WTC11 (cell line): ENCODE measurements around the gene RHOA. TPM values are rescaled to one million over a fixed set of nuclear protein-coding genes. Genes with fewer than 3 reads are reported as not detected.

Experiments
- AFF4 ChIP-seq: sonication (generic); formaldehyde crosslinking; IDR thresholded peaks from 2 replicates; pipeline ENCODE4 v1.8.1; 2023; ENCODE audit warnings: mild to moderate bottlenecking, missing genetic modification reagents, borderline replicate concordance
- AR ChIP-seq: fragments of 250-450 bp; sonication (Bioruptor Pico); IDR thresholded peaks from 2 replicates; pipeline ENCODE4 v1.9.0; 2021; ENCODE audit warnings: mild to moderate bottlenecking
- ATF1 ChIP-seq: sonication (generic); formaldehyde crosslinking; IDR thresholded peaks from 2 replicates; pipeline ENCODE4 v1.8.1; 2023; ENCODE audit warnings: mild to moderate bottlenecking, moderate library complexity, missing genetic modification reagents
- ATF3 ChIP-seq: sonication (generic); formaldehyde crosslinking; conservative IDR thresholded peaks from 2 replicates; pipeline ENCODE4 v1.8.1; 2022; ENCODE audit warnings: mild to moderate bottlenecking, missing genetic modification reagents
- E2F5 ChIP-seq: sonication (generic); formaldehyde crosslinking; IDR thresholded peaks from 2 replicates; pipeline ENCODE4 v1.8.1; 2022; ENCODE audit warnings: mild to moderate bottlenecking, moderate library complexity, missing genetic modification reagents
- ERG ChIP-seq: fragments of 250-450 bp; sonication (Bioruptor Pico); IDR thresholded peaks from 2 replicates; pipeline ENCODE4 v1.8.0; 2021; ENCODE audit warnings: mild to moderate bottlenecking
- ETV6 ChIP-seq: sonication (generic); formaldehyde crosslinking; IDR thresholded peaks from 2 replicates; pipeline ENCODE4 v1.8.1; 2022; ENCODE audit warnings: mild to moderate bottlenecking, missing genetic modification reagents
- FOXK1 ChIP-seq: sonication (generic); formaldehyde crosslinking; IDR thresholded peaks from 2 replicates; pipeline ENCODE4 v1.8.0; 2022; ENCODE audit warnings: mild to moderate bottlenecking, moderate library complexity, missing genetic modification reagents
- FOXP4 ChIP-seq: sonication (generic); formaldehyde crosslinking; IDR thresholded peaks from 2 replicates; pipeline ENCODE4 v1.8.0; 2022; ENCODE audit warnings: mild to moderate bottlenecking, missing genetic modification reagents
- GABPB1 ChIP-seq: sonication (generic); formaldehyde crosslinking; IDR thresholded peaks from 2 replicates; pipeline ENCODE4 v1.8.1; 2023; ENCODE audit warnings: mild to moderate bottlenecking, missing genetic modification reagents
- GTF2I ChIP-seq: fragments of 250-450 bp; sonication (Bioruptor Pico); conservative IDR thresholded peaks from 2 replicates; pipeline ENCODE4 v1.4.0; 2021; ENCODE audit warnings: mild to moderate bottlenecking
- JUN ChIP-seq: sonication (generic); formaldehyde crosslinking; IDR thresholded peaks from 2 replicates; pipeline ENCODE4 v1.8.0; 2023; ENCODE audit warnings: mild to moderate bottlenecking, missing genetic modification reagents
- NR3C1 ChIP-seq: sonication (generic); formaldehyde crosslinking; conservative IDR thresholded peaks from 2 replicates; pipeline ENCODE4 v1.8.1; 2023; ENCODE audit warnings: low read depth, mild to moderate bottlenecking, missing genetic modification reagents
- SMAD4 ChIP-seq: sonication (generic); formaldehyde crosslinking; IDR thresholded peaks from 2 replicates; pipeline ENCODE4 v1.8.0; 2022; ENCODE audit warnings: mild to moderate bottlenecking, missing genetic modification reagents
- TEAD1 ChIP-seq: sonication (generic); formaldehyde crosslinking; IDR thresholded peaks from 2 replicates; pipeline ENCODE4 v1.8.0; 2022; ENCODE audit warnings: mild to moderate bottlenecking, missing genetic modification reagents
- USF1 ChIP-seq: sonication (generic); formaldehyde crosslinking; IDR thresholded peaks from 2 replicates; pipeline ENCODE4 v1.8.0; 2022; ENCODE audit warnings: mild to moderate bottlenecking, missing genetic modification reagents
- USF2 ChIP-seq: sonication (generic); formaldehyde crosslinking; IDR thresholded peaks from 2 replicates; pipeline ENCODE4 v1.8.1; 2023; ENCODE audit warnings: mild to moderate bottlenecking, missing genetic modification reagents, moderate library complexity
- ZBTB21 ChIP-seq: sonication (generic); formaldehyde crosslinking; IDR thresholded peaks from 2 replicates; pipeline ENCODE4 v1.8.1; 2023; ENCODE audit warnings: mild to moderate bottlenecking, missing genetic modification reagents, borderline replicate concordance
- ZBTB43 ChIP-seq: sonication (generic); formaldehyde crosslinking; IDR thresholded peaks from 2 replicates; pipeline ENCODE4 v1.8.1; 2023; ENCODE audit warnings: mild to moderate bottlenecking, missing genetic modification reagents
- ZNF416 ChIP-seq: fragments of 250-450 bp; sonication (Bioruptor Pico); IDR thresholded peaks from 2 replicates; pipeline ENCODE4 v1.9.0; 2021; ENCODE audit warnings: mild to moderate bottlenecking, inconsistent platforms
- total RNA-seq: library from RNA; stranded (reverse); gene quantifications from 3 replicates; pipeline ENCODE4 v1.2.3, GENCODE V29; 2021

The RHOA gene
- total RNA-seq, 1 experiment from 2014 or later, result 367 TPM

GRCh38 chr3:49339941-49340800 is 71.6 kb downstream of the RHOA start, which contains the start of gene USP4 (continued):
- TF ChIP-seq ATF3 (CRISPR knock-in tag) (no peak), SMAD4 (CRISPR knock-in tag) (no peak; the same call in 1 of the 2 replicates), USF1 (no peak; the same call in 1 of the 2 replicates), AR (CRISPR knock-in tag) (no peak), ETV6 (CRISPR knock-in tag) (peak; percentile 75; the same call in 1 of the 2 replicates), ERG (CRISPR knock-in tag) (no peak; the same call in 1 of the 2 replicates), AFF4 (CRISPR knock-in tag) (peak; percentile 59; the same call in 1 of the 2 replicates), FOXP4 (CRISPR knock-in tag) (peak; percentile 92), TEAD1 (CRISPR knock-in tag) (peak; percentile 93), ZBTB43 (CRISPR knock-in tag) (peak; percentile 92; the same call in 1 of the 2 replicates), ZBTB21 (peak; percentile 89; the same call in 1 of the 2 replicates), NR3C1 (CRISPR knock-in tag) (peak; percentile 81; the same call in 1 of the 2 replicates), ATF1 (CRISPR knock-in tag) (no peak), ZNF416 (CRISPR knock-in tag) (no peak), GTF2I (CRISPR knock-in tag) (0 out of 2 replicates have a peak, but pooled peaks have one; percentile 7), JUN (no peak), GABPB1 (CRISPR knock-in tag) (peak; percentile 88), E2F5 (peak; percentile 72), USF2 (CRISPR knock-in tag) (peak; percentile 32; the same call in 1 of the 2 replicates), FOXK1 (CRISPR knock-in tag) (peak; percentile 64)
